ENCODE results near the gene ABCC8. TPM values are rescaled to one million over a fixed set of nuclear protein-coding genes. Genes with fewer than 3 reads are reported as not detected.
"Not testable (repeated sequence)": the region's sequence is repeated elsewhere in the genome, so short reads cannot be mapped to it uniquely, and the experiment has no call there.

The ABCC8 gene
- total RNA-seq, 1 donor from 2014 or later, result 0.83 TPM

GRCh38 chr11:17434108-17434507, 42.5 kb downstream of the ABCC8 start:
- DNase-seq (ENCODE audit: low spot score), result no peak
- ATAC-seq, result no peak

DNA sequence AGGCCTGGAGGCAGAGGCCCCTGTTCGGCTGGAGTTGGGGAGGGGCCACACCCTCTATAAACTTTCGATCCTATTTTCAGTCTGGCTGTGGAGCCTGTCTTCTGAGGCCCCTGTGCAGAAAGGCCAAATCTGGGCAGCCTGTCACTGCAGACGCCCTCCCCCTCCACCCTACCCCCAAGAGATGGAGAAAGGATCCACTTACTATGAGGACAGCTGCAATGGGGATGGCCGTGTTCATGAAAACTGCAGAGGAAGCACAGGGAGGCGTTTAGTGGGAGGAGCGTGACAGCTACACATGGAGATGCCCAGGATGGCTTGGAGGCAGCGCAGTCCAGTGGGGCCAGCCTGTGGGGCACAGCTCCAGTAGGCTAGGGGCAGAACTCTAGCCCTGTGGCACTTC, 44.6 kb downstream of the ABCC8 start:
- DNase-seq (ENCODE audit: low spot score), result no peak
- ATAC-seq, result no peak

GRCh38 chr11:17431139-17431538, 45.5 kb downstream of the ABCC8 start:
- ATAC-seq (peak; percentile 89), DNase-seq (ENCODE audit: low spot score) (peak; percentile 55)

DNA sequence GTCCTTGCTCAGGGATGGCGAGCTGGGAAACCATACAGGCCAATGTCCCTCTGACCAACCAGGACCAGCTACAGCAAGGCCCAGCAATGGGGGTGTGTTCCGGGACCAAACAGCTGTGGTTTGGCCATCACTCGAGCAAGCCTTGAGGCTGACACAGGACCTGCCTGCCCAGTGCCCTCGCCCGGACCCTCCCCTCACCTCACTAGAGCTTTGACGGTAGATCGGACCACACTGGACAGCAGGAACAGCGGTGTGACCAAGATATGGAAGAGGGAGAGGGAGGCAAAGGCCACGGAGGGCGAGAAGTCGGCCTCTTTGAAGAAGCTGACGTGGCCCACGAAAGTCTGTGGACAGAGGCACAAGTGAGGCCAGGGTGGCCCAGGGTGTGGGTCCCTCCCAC, 46.0 kb downstream of the ABCC8 start:
- DNase-seq (ENCODE audit: low spot score) (no peak), ATAC-seq (no peak)

DNA sequence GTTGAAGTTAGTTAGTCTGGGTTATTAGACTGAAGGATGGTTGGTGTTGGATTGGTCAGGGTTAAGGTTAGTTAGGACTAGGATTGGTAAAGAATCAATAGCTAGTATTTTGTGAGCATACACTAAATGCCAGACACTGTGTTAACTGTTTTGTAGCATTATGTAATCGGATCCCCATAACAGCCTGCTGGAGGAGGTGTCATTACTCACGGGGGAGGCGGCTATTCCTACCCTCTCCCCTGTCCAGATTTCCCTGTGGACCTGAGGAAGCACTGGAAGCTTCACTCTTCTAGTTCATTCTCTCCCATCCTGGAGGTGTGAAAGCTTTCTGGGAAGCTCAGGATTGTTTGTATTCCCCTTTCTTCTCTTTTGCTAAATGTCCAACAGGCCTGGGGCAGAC, 47.7 kb downstream of the ABCC8 start:
- ATAC-seq (no peak), DNase-seq (ENCODE audit: low spot score) (no peak)

DNA sequence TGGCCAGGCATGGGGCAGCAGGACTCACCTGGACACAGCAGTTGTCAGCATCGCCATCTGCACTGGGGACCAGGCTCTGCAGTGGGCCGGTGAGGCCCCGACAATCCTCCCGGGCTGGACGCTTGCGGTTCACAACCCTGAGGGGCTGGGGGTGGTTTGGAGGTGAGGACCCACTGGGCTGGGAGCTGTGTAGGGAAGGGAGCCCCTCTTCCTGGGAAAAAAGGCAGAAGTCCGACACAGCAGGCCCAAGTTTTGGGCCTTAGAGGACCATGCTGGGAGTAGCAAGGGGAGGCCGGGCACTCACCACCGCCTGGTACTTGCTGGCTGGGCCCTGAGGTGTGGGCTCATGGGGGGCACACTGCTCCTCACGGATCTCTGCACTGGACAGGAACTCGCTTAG, 48.4 kb downstream of the ABCC8 start:
- no peak for DNase-seq (ENCODE audit: low spot score)
- ATAC-seq, result no peak

GRCh38 chr11:17426233-17426632, 50.4 kb downstream of the ABCC8 start:
- not testable (repeated sequence) for DNase-seq (ENCODE audit: low spot score); ATAC-seq

DNA sequence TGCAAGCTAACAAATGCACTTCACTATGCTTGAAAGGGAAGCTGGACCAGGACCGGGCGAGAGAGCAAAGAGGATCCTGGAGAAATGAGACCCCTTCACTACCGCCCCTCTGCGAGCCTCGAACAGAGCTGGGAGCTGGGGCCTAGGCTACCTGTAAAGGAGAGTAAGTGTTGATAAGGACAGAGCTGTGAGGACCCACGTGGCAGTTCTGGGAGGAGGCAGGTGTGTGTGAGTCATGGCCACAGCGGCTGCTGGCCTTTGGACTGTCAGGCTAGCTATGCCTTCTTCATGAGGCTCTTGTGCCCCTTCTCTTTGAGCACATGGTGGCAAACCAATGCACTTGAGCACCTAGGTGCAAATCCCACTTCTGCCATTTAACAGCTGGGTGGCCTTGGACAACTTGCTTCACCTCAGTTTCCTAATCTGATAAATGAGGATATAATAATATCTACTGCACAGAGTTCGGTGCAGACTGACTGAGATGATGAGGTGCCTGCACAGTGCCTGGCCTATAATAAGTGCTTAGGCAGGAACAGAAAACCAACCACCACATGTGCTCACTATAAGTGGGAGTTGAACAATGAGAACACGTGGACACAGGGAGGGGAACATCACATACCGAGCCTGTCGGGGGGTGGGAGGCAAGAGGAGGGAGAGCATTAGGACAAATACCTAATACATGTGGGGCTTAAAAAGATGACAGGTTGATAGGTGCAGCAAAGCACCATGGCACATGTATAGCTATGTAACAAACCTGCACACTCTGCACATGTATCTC, 52.9 kb downstream of the ABCC8 start:
- DNase-seq (ENCODE audit: low spot score), result no peak
- peak; percentile 37 for ATAC-seq

DNA sequence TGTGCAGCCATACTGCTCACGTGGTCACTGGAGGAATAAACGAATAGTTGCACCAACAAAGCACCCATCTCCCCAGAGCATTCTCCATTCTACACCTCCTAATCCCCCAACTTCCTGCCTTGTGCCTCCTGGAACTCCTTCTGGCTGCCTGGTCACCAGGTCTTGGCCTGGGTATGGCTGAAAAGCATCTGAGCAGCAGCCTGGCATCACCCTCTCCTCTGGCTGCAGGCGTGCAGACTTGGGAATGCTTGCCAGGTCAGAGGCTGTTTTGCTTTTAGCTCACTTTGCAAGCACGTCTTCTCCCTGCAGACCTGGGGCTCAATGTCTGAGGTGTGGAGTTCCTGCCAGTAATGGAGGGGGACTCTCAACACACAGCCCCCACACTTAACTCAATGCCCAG, 54.9 kb downstream of the ABCC8 start:
- no peak for DNase-seq (ENCODE audit: low spot score)
- no peak for ATAC-seq

DNA sequence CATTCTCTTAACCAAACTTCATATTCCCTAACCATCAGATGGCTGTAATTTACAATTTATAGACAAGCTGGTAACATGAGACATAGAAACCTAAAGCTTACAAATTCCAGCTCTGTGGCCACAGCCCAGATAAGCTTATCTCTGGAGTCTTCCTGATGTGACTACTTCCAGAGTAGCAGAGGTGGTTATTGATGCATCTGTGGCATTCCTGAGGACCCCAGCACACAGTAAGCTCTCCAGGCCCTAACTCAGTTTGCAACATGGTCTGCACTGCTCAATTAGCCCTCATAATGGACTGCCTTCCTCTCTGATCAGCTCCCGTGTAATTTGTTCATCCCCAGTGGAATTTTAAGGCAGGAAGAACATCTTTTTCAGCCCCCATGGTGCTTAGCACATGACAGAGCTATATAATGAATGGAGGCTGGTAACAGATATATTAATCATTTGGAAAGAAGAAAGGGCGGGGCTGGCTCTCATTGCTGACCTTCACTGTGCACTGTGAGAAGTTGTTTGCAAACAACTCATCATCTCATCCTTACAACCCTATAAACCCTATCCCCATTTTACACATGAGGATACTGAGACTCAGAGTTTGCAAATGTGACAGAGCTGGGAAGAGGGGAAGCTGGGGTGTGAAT, 58.1 kb downstream of the ABCC8 start:
- ATAC-seq (no peak), DNase-seq (ENCODE audit: low spot score) (no peak)

DNA sequence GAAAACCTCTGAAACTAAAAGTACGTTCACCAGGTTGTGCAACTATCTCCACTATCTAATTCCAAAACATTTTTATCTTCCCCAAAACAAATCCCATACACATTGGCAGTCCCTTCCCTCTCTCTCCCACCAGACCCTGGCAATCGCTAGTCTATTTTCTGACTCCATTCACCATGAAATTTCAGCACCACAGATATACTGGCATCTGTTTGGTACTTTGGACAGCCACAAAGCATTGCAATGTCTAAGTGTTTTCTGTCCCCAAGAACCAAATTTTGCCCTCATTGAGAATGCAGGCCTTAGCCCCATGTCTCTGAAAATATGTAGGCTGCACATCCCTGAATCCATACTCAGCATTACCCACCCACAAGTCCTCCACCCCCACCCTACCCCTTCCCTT, 60.2 kb downstream of the ABCC8 start:
- ATAC-seq (no peak), DNase-seq (ENCODE audit: low spot score) (no peak)

- DNase-seq (ENCODE audit: low spot score), result no peak
These were observed 61.0 kb downstream of the ABCC8 start for GRCh38 chr11:17415523-17416104.

DNA sequence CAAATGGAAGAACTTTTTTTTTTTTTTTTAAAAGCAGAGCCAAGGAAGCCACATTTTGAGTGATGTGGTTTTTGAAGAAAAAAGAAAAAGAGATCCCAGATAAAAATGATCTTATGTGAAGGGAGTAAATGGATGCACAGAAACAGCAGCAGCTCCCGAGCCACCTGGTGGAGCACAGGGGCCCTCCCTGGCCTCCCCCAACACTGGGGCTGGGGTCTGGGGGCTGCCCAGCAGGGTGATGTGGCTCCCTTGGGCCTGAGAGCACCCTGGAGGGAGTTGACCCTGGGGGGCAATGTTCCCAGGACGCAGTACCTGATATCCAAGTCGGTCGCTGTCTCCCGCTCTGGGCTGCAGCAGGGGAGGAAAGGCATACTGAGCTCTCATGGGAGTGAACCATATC, 61.7 kb downstream of the ABCC8 start:
- no peak for ATAC-seq
- no peak for DNase-seq (ENCODE audit: low spot score)

More at GRCh38 chr11:17415523-17416104, 61.0 kb downstream of the ABCC8 start:
- ATAC-seq, result no peak

GRCh38 chr11:17414317-17414737, 62.3 kb downstream of the ABCC8 start:
- no peak for DNase-seq (ENCODE audit: low spot score)
- ATAC-seq, result no peak

DNA sequence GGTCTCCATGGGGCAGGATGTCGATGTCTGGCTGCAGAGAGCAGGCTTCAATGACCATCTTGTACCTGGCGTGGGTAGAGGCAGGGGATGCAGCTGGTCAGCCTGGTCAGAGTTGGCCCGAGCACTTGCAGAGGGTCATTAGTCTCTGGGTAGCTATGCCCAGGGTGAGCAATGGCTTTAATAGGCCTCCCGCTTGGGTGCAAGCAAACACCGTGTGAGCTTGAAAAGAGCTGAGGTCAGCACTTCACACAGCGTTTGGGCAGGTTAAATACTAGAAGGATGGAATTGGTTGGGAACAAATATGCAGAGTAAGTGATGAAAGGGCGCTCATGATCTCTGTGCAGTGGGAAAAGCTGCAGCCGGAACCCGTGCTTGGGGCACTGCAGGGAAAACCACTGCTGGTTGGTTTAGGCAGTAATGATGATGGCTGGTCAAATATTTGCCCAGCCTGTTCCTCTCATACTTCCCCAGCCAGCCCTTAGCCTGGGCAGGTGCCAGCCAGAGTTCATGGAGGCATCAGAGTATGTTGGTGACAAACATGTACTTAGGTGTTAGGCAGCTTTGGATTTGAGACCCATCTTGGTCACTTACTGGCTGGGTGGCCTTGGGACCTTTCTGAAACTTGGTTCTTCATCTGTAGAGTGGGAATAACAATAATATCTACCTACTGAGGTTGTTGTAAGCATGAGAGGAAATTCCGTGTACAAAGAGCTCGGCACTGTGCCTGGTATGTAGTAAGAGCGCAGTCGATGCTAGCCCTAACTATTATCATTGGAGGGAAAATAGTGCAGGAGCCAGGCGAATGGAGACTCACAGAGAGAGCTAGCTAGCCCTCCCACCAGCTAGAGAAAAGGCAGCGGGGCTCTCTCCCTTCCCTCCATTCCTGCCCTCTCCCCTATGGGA, 63.0 kb downstream of the ABCC8 start:
- peak; percentile 88 for DNase-seq (ENCODE audit: low spot score)
- ATAC-seq, result peak; percentile 92

GRCh38 chr11:17412488-17413180, 64.0 kb downstream of the ABCC8 start:
- ATAC-seq, result no peak
- DNase-seq (ENCODE audit: low spot score), result no peak

GRCh38 chr11:17411418-17411817, 65.2 kb downstream of the ABCC8 start:
- DNase-seq (ENCODE audit: low spot score), result no peak
- ATAC-seq, result no peak

DNA sequence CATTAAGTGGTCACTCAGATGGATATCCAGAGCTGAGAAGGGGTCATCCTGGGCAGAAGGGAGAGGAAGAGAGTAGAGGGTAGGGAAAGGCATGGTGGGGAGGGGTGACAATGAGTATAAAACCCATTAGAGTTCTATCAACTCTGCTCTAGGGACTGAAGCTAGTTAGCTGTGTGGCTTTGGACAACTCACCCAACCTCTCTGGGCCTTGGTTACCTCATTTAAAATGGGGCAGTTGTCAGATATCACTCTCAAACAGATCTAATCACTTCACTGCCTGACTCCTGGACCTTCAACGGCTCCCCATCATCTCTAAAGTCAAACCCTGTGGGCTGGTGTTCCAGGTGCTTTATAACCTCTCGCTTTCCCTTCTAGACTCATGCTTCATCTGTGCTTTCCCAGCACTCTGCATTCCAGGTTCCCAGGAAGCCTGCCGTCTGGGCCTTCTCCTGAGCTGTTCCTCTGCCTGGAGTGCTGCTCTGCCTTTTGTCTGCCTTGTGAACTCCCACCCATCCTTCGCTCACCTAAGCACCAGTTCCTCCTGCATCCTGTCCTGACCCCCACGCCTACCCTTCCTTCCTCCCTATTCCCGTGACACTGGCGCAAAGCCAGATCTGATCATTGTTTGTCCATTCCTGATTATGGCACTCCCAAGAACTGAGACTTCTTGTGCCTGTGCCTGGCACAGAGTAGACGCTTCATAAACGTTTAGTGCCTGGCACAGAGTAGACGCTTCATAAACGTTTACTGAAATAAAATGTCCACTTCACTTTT, 65.9 kb downstream of the ABCC8 start:
- DNase-seq (ENCODE audit: low spot score) (no peak), ATAC-seq (no peak)

DNA sequence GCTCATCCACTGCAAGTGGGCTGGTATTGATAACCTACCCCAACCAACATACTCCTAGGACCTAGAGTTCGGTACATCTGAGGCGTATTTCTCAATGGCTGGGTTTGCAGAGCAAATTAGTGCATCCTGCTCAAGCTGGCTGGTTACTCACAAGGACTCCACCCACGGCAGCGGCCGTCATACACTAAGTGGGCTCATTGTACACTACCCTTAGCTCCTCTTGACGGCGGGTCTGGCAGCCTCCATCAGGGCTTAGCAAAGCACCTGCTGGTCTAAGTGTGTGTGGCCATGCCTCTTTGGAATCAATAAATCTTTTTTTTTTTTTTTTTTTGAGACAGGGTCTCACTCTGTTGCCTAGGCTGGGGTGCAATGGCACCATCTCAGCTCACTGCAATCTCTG, 68.0 kb downstream of the ABCC8 start:
- ATAC-seq, result no peak
- no peak for DNase-seq (ENCODE audit: low spot score)

GRCh38 chr11:17408026-17408425, 68.6 kb downstream of the ABCC8 start:
- ATAC-seq, result no peak
- no peak for DNase-seq (ENCODE audit: low spot score)
